Activated T-helper 2 cell treated with anti-CD3 and anti-CD28 coated beads, Interferon-gamma antibody, Interleukin-2, Interleukin-4, amounts not matched to agents 10 μg/mL and 5 μg/mL and 100 μg/mL, durations not matched to agents 14 hours and 24 hours and 36 hours (primary cell): ENCODE data around the gene PTGES. TPM values are rescaled to one million over a fixed set of nuclear protein-coding genes. Genes with fewer than 3 reads are reported as not detected.
"Not testable (repeated sequence)": the region's sequence is repeated elsewhere in the genome, so short reads cannot be mapped to it uniquely, and the experiment has no call there.

Source experiments
- DNase-seq: peaks from one replicate; pipeline ENCODE4 v3.0.0; 2021; ENCODE audit warnings: low spot score
- H3K27ac Mint-ChIP-seq: one replicate; pipeline ENCODE4 v1.8.0; 2021; ENCODE audit warnings: mixed read lengths
- H3K27me3 Mint-ChIP-seq: one replicate; pipeline ENCODE4 v1.8.0; 2021; ENCODE audit warnings: low read depth, mixed read lengths
- H3K36me3 Mint-ChIP-seq: one replicate; pipeline ENCODE4 v1.8.0; 2021; ENCODE audit warnings: low read depth, mixed read lengths
- H3K4me1 Mint-ChIP-seq: one replicate; pipeline ENCODE4 v1.8.0; 2021; ENCODE audit warnings: low read depth, mixed read lengths
- H3K4me3 Mint-ChIP-seq: one replicate; pipeline ENCODE4 v1.8.0; 2021; ENCODE audit warnings: low read depth, mild to moderate bottlenecking, moderate library complexity, mixed read lengths
- H3K9me3 Mint-ChIP-seq: one replicate; pipeline ENCODE4 v1.8.0; 2021; ENCODE audit warnings: mixed read lengths
- intact Hi-C: fragments of 100-400 bp; cut with micrococcal nuclease; formaldehyde crosslinking; loops from one replicate; pipeline ENCODE4 v1.15.1; 2023
- total RNA-seq: library from RNA; stranded (reverse); gene quantifications from 2 replicates; pipeline ENCODE4 v1.2.3, GENCODE V29; 2022

Gene PTGES
- total RNA-seq, 1 donor from 2014 or later, result 0.39 TPM

- no peak for DNase-seq
- peaks cover 15% of the 10 kb centered on the region for H3K4me1 Mint-ChIP-seq
- no peaks in the 10 kb centered on the region for H3K36me3 Mint-ChIP-seq
- H3K27me3 Mint-ChIP-seq, result peaks cover 17% of the 10 kb centered on the region
- H3K27ac Mint-ChIP-seq, result no peak overlapping the region
- no peaks in the 10 kb centered on the region for H3K9me3 Mint-ChIP-seq
- no peak overlapping the region for H3K4me3 Mint-ChIP-seq
- intact Hi-C loops, result no loop called here
These were observed 25.6 kb upstream of the PTGES start for GRCh38 chr9:129778469-129778868.

DNA sequence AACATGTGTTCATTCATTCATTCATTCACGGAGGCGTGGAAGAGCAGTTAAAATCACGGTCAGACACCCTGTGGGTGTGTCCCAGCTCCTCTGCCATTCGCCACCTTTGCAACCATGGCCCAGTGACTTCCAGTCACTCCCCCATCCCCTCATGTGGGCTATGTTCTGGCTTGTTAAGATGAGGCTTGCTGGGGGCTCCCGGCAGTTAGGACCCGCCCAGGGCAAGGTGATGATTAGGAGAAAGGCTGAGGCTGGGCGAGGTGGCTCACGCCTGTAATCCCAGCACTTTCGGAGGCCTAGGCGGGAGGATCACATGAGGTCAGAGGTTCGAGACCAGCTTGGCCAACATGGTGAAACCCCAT lies 24.9 kb upstream of the PTGES start:
- Mint-ChIP-seq H3K4me1 (peaks cover 15% of the 10 kb centered on the region), H3K9me3 (no peaks in the 10 kb centered on the region), H3K4me3 (no peak overlapping the region), H3K36me3 (no peaks in the 10 kb centered on the region), H3K27me3 (peaks cover 17% of the 10 kb centered on the region), H3K27ac (peak overlapping the region; percentile 49)
- intact Hi-C loops, result no loop called here
- DNase-seq, result no peak

DNA sequence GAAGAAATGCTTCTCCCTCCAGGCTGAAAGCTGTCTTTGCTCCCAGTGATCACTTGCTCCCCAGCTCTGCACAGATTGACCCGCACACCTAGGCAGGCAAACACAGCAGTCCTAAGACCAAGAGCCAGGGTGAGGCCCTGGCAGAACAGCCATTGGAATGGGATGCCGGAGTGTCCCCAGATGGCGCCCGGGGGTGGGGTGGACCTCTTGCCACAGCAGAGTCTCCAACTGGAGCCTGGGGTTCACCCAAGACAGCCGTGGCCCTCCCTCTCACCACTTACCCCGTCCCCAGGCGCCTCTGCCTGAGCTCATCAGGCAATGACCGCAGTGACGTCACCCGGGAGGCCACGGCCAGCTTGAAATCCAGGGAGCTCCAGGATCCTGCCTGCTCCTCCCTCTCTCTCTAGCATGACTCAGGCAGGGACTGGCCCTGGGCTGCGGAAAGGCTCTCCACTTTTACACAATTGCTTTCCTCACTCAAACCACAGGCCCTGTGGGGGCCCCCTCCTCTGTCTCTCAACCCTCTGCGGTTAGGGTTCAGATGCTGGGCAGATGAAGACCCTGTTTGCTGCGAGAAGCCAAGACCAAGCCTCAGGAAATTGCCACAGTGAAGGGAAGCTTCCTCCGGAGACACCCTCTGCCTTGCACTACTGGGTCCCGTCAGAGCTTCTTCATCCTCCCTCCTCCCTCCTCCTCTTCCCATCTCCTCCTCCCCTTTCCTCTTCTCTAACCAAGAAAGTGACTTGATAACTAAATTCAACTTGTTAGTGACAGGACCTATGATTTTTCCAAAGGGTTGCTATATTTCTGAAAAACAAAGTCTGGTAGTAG lies 24.3 kb upstream of the PTGES start:
- peak; percentile 34 for DNase-seq
- Mint-ChIP-seq H3K9me3 (no peaks in the 10 kb centered on the region), H3K27me3 (peaks cover 17% of the 10 kb centered on the region), H3K4me1 (peaks cover 15% of the 10 kb centered on the region), H3K36me3 (no peaks in the 10 kb centered on the region), H3K27ac (peak overlapping the region; percentile 49), H3K4me3 (no peak overlapping the region)
- intact Hi-C loops, result no loop called here

GRCh38 chr9:129776566-129776937 lies 23.7 kb upstream of the PTGES start:
- Mint-ChIP-seq H3K4me3 (no peak overlapping the region), H3K27ac (no peak overlapping the region), H3K4me1 (peaks cover 15% of the 10 kb centered on the region), H3K36me3 (no peaks in the 10 kb centered on the region), H3K27me3 (peaks cover 17% of the 10 kb centered on the region), H3K9me3 (no peaks in the 10 kb centered on the region)
- DNase-seq, result no peak
- intact Hi-C loops, result no loop called here

GRCh38 chr9:129776096-129776495 lies 23.3 kb upstream of the PTGES start:
- H3K9me3 Mint-ChIP-seq, DNase-seq, H3K4me3 Mint-ChIP-seq, H3K27ac Mint-ChIP-seq, H3K36me3 Mint-ChIP-seq, intact Hi-C loops: not testable (repeated sequence)
- H3K4me1 Mint-ChIP-seq, result peaks cover 15% of the 10 kb centered on the region
- peaks cover 17% of the 10 kb centered on the region for H3K27me3 Mint-ChIP-seq

DNA sequence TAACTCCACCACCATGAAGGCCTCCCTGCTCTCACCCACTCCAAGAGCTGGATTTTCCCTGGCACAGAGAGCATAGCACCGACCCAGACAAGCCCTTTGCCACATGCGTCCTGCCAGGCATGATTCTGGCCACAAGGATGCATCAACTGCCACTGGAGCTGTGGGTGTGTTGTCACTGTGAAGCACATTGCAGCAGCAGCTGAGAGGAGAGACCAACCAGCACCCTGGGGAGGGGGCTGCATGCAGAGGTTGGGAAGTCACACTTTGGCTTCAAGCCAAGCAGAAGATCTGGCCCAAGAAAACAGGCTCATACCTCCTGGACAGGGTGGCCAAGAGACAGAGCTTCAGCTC lies 22.6 kb upstream of the PTGES start:
- peaks cover 17% of the 10 kb centered on the region for H3K27me3 Mint-ChIP-seq
- no peaks in the 10 kb centered on the region for H3K36me3 Mint-ChIP-seq
- intact Hi-C loops, result no loop called here
- no peaks in the 10 kb centered on the region for H3K9me3 Mint-ChIP-seq
- no peak for DNase-seq
- H3K27ac Mint-ChIP-seq, result peak overlapping the region; percentile 28
- peaks cover 15% of the 10 kb centered on the region for H3K4me1 Mint-ChIP-seq
- no peak overlapping the region for H3K4me3 Mint-ChIP-seq

DNA sequence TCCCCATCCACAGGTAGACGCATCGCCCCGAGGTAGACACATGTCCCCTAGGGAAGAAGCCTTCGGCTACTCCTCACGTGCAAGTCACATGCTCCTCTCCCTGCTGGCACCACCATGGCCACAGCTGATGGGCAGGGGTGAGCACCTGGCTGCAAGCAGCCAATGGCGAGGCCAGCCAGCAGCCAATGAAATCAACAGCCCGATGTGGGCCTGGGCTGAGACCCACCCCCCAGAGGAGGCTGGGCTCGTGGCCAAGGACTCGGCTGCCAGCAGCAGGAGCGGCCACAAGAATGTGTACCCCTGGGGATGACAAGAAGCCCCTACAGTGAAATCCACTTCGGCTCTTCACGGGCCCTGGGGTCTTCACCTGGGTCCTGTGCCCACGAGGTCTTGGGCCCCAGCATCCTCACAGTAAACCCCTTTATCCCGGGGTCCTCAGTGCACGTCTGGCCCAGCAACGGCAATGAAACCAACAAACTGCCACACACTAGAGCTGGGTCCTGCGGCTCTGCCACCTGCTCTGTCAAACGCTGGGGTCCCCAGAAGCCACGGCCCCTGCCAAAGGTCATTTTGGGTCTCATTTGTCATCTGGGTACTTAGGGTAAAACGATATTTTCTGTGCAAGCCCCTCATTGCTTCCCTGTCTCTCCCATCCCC lies 22.1 kb upstream of the PTGES start:
- Mint-ChIP-seq H3K9me3 (no peaks in the 10 kb centered on the region), H3K4me1 (peaks cover 15% of the 10 kb centered on the region), H3K36me3 (no peaks in the 10 kb centered on the region), H3K27me3 (peaks cover 17% of the 10 kb centered on the region), H3K4me3 (no peak overlapping the region), H3K27ac (peak overlapping the region; percentile 28)
- DNase-seq, result no peak
- intact Hi-C loops, result no loop called here

- Mint-ChIP-seq H3K4me1 (peaks cover 15% of the 10 kb centered on the region), H3K27ac (no peak overlapping the region), H3K27me3 (peaks cover 12% of the 10 kb centered on the region), H3K9me3 (no peaks in the 10 kb centered on the region), H3K36me3 (no peaks in the 10 kb centered on the region), H3K4me3 (no peak overlapping the region)
- intact Hi-C loops, result no loop called here
- DNase-seq, result no peak
These were observed 20.6 kb upstream of the PTGES start for GRCh38 chr9:129773262-129774048.

- DNase-seq, result no peak
- Mint-ChIP-seq H3K9me3 (no peaks in the 10 kb centered on the region), H3K36me3 (no peaks in the 10 kb centered on the region), H3K4me3 (no peak overlapping the region), H3K27ac (no peak overlapping the region), H3K4me1 (peaks cover 6% of the 10 kb centered on the region), H3K27me3 (peaks cover 11% of the 10 kb centered on the region)
- intact Hi-C loops, result no loop called here
These were observed 17.9 kb upstream of the PTGES start for GRCh38 chr9:129770741-129771140.

DNA sequence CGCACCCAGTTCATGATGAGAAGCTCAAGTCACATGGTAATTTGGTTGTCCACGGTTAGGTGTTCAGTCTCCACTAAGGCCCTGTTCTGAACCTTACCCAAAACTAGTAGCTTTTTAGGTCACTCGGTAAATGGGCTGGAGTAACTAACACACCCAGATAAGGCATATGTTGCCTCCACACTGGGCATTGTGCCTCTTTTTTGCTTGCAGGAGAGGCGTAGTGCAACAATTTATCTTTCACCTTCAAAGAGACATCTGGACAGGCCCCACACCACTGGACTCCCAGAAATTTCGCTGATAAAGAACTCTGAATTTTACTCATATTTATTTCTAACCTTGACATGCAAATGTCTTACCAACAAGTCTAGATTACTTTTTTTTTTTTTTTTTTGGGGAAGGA lies 16.8 kb upstream of the PTGES start:
- no peaks in the 10 kb centered on the region for H3K36me3 Mint-ChIP-seq
- H3K9me3 Mint-ChIP-seq, result no peaks in the 10 kb centered on the region
- H3K27me3 Mint-ChIP-seq, result peaks cover 11% of the 10 kb centered on the region
- no peak for DNase-seq
- no peak overlapping the region for H3K4me3 Mint-ChIP-seq
- H3K4me1 Mint-ChIP-seq, result peaks cover 6% of the 10 kb centered on the region
- intact Hi-C loops, result no loop called here
- H3K27ac Mint-ChIP-seq, result no peak overlapping the region

DNA sequence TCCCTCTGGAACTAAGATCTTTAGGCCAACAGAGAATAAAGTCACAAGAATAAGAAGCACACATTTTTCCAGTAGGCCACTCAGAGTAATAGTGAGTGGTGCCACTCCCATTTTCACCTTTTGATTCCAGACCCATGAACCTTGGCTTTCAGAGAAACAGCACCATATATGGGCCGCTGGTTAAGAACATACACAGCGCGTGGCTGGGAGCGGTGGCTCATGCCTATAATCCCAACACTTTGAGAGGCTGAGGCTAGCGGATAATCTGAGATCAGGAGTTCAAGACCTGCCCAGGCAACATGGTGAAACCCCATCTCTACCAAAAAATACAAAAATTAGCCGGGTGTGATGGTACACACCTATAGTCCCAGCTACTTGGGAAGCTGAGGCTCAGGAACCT lies 15.6 kb upstream of the PTGES start:
- H3K4me1 Mint-ChIP-seq, result peaks cover 6% of the 10 kb centered on the region
- intact Hi-C loops, result no loop called here
- no peak overlapping the region for H3K4me3 Mint-ChIP-seq
- H3K27me3 Mint-ChIP-seq, result peaks cover 3% of the 10 kb centered on the region
- DNase-seq, result no peak
- no peaks in the 10 kb centered on the region for H3K9me3 Mint-ChIP-seq
- H3K27ac Mint-ChIP-seq, result no peak overlapping the region
- H3K36me3 Mint-ChIP-seq, result no peaks in the 10 kb centered on the region

- Mint-ChIP-seq H3K27ac (no peak overlapping the region), H3K9me3 (no peaks in the 10 kb centered on the region)
These were observed 13.0 kb upstream of the PTGES start for GRCh38 chr9:129765764-129766317.

More at GRCh38 chr9:129765764-129766317, 13.0 kb upstream of the PTGES start:
- intact Hi-C loops, result no loop called here
- no peak overlapping the region for H3K4me3 Mint-ChIP-seq
- DNase-seq, result no peak
- H3K4me1 Mint-ChIP-seq, result peaks cover 6% of the 10 kb centered on the region
- no peaks in the 10 kb centered on the region for H3K36me3 Mint-ChIP-seq
- H3K27me3 Mint-ChIP-seq, result peaks cover 5% of the 10 kb centered on the region
